Epithelial cell of prostate (primary cell): ENCODE measurements around the gene ACTL6A.
A peak's percentile ranks its signal among the peaks of the same experiment; 100 is the strongest.

Source experiments
- DNase-seq: peaks from one replicate; pipeline ENCODE4 v3.0.0-alpha.2; 2011; ENCODE audit warnings: low read depth, low spot score
- H3K27ac ChIP-seq: fragments of 450-650 bp; 2 replicates; pipeline ENCODE4 v1.5.1; 2017; ENCODE audit warnings: mild to moderate bottlenecking

Gene ACTL6A

DNA sequence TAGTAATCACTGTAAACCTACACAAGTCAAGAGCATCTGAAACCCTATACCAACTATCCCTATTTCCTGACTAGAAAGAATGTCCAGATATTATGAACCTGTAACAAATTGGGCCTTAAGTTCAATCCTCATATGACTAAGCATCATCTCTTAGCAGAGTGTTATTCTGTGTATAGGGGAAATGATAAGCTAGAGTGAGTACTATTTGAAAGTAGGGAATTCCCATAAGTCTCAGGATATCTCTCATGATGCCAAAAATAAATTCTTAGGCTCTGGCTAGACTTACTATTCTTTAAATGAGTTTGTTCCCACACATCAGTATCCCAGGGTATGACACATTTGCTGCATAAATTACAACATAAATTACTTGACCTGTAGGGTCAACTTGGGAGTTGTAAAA lies 26.4 kb downstream of the ACTL6A start:
- no peak for DNase-seq
- no peak overlapping the region for H3K27ac ChIP-seq

DNA sequence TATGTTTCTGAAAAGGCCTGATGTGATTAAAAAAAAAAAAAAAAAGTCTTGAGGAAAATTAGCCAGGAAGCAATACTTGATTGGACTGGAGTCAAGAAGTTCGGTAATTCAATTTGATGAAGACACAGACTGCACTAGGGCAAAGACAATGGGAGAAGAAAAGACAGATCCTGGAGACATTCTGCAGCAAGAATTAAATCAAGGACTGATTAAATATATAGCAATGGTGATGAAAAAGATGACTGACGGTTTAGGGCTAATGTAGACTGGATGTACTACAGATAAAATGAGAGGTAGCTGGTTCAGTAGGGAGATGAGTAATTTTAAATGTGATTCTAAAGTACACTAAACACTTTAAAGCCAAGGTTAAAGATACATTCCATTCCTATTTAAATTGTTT lies 27.9 kb downstream of the ACTL6A start:
- DNase-seq: no peak
- no peak overlapping the region for H3K27ac ChIP-seq

DNA sequence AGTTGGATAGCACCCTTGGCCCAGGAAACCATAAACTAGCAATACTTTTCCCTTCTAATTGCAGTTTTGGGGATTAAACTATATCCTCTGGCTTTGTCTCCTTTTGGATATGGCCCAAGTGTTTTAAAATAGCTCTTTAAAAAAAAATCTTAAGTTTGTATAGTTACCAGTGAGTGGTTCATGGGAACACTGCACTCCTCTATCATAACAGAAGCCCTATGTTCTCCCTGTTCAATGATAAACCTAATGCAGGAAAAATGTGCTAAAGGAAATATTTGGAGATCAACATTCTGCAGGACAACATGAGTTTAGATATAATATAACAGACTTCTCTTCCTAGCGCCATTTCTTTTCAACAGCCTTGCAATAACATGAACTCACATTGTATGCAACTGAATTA lies 28.6 kb downstream of the ACTL6A start:
- H3K27ac ChIP-seq: no peak overlapping the region
- no peak for DNase-seq

DNA sequence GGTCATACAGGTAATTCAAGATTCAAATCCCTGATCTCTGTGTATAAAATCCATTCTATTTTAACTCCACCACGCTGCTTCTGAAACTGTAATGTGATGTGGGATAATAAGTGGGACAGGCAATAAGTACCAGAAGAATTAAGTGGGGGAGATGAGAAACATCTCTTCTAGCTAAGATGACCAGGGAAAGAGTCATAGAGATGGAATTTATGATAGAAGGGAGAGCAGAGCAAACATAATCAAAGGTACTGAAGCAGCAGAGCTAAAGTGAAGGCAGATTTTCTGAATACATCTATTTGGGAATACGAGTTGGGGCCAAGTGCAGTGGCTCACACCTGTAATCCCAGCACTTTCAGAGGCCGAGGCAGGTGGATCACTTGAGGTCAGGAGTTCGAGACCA lies 36.8 kb downstream of the ACTL6A start:
- no peak overlapping the region for H3K27ac ChIP-seq
- DNase-seq: no peak

DNA sequence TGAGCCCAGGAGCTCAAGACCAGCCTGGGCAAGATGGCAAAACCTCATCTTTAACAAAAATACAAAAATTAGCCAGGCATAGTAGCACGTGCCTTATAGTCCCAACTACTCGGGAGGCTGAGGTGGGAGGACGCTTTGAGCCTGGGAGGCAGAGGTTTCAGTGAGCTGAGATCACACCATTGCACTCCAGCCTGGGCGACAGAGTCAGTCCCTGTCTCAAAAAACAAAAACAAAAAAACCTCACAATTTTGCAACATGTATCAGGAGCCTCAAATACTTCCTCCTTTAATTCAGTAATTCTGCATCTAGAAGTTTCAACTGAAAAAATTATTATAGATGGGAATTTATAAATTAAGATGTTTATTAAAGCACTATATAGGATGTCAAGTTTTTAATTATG lies 40.6 kb downstream of the ACTL6A start:
- no peak for DNase-seq
- H3K27ac ChIP-seq: no peak overlapping the region

DNA sequence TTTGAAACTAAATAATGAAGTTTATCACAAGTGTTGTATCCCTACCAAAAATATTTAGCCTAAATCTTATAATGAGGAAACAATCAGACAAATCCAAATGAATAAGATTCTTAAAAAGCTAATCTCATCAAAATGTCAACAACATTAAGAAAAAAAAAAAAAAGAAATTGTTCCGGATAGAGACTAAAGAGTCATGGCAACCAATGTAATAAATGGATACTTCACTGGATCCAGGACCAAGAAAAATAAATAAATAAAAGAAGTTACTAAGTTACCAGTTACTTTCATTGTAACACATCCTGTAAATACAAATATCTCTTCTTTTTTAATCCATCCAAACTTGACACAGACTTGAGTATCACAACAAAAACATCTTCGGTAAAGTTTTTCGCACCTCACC lies 41.1 kb downstream of the ACTL6A start:
- H3K27ac ChIP-seq: peak overlapping the region; percentile 65

DNA sequence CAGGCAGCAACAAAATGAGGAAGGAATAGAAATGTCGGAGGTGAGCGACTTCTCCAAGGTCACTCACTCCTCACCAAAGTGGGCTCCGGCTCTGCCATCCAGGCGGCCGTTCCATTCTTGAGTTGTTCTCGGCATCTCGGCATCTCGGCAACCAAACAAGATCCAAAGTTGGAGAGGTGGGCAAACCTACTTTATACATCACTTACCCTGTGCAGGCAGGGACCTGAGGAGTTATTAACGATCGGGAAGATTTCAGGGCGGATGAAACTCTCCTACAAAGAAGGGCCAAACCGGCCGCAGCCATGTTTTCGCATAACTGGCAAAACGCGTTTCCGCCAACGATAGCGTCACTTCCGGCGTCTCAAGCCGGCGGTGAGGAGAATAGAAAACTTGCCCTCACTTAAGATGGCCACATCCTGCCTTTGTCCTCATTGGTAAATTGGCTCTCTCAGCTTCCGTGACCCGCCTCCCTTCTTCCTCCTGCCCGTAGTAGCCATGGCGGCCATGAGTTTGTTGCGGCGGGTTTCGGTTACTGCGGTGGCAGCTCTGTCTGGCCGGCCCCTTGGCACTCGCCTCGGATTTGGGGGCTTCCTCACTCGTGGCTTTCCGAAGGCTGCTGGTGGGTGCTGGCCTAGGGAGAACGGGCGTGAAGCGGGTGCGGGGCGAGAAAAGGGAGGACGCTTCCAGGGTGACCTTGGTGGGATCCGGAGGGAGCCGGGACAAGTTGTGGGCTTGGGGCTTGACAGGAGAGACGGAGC lies 41.8 kb downstream of the ACTL6A start, which contains the start of the genes MRPL47 and NDUFB5:
Gene MRPL47 (minus strand): TSS at position 318 of the 758 bp plus-strand sequence. CDS start 14 bp downstream, at position 304.
Gene NDUFB5 (plus strand): TSS at position 474 of the 758 bp plus-strand sequence. CDS start 22 bp downstream, at position 496.
- peak within 1 kb of the TSS; percentile 65 for H3K27ac ChIP-seq
- peak; percentile 79 for DNase-seq

More for the DNA sequence above, 41.1 kb downstream of the ACTL6A start:
- DNase-seq: no peak

DNA sequence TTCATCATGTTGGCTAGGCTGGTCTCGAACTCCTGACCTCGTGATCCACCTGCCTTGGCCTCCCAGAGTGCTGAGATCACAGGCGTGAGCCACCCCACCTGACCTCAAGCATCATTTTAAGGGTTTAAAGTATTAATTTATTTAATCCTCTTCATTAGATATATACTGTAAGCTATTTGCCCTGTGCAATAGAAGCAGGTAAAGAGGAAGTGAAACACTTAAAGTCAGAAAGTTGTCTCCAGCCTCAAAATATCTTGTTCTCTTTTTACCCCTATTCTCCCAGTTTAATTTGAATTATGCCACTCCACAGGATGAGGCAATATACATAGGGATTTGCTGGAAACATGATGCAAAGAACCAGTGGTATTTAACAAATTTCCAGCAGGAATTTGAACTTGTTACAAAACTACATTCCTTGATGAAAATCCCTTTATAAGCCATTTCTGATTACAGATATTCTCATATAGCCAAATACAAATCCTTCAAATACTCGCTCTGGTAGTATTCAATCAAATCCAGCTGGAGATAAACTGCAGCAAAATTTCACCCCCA lies 43.9 kb downstream of the ACTL6A start:
- no peak overlapping the region for H3K27ac ChIP-seq
- DNase-seq: no peak

DNA sequence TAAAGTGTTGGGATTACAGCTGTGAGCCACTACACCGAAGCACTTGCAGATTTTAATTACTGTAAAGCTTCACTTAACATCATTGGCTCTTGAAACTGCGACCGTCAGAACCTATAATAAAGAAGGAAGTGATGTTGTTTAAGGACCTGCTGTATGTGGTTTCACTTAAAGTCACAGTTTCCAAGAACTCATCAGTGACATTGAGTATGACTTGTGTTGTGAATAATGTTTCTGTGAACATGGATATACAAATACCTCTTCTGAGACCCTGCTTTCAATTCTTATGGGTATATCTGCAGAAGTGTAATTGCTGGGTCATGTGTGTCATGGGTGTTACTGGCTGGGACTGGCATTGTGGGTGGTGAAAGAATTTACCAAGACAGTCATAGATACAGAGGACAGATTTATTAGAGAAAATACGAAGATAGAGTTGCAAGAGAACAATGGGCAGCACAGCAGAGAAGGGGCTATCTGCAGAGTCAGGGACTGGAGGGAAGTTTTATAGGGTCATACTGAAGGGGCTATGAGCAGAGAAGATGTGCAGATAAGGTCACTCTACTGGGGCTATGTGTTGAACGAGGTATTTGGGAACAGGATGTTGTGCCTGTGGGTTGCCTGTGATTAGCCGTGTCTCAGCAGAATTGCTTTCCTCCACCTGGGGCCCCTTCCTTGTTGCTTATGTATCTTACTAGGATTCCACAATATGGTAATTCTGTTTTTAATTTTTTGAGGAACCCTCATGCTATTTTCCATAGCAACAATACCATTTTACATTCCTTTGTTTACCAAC lies 46.4 kb downstream of the ACTL6A start:
- no peak overlapping the region for H3K27ac ChIP-seq
- DNase-seq: no peak

DNA sequence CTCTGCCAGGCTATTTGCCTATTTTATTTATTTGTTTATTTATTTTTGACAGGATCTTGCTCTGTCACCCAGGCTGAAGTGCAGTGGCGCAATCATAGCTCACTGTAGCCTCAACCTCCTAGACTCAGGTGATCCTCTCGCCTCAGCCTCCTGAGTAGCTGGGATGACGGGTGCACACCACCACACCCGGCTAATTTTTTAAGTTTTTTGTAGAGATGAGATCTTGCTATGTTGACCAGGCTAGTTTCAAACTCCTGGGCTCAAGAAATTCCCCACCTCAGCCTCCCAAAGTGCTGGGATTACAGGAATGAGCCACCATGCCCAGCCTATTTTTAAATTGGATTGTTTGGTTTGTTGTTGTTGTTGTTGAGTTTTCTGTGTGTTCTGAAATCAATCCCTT lies 47.3 kb downstream of the ACTL6A start:
- H3K27ac ChIP-seq: no peak overlapping the region

DNA sequence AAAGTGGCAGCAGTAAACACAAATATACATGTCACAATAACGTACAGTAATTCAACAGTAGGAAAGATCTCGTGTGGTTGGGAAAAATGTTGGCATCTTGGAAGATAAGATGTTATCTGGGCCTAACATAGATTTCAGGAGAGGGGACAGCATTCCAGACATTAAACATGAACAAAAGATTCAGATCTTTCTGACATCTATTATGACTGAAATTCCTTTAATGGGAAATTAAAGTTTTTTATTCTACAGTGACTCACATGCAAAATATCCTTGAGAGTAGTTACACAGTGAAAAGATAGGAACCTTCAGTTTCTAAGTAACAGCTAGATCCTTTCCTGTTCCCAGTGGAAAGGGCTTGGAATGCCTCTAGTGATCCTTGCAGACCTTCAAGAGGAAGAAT lies 51.1 kb downstream of the ACTL6A start:
- DNase-seq: no peak
- H3K27ac ChIP-seq: no peak overlapping the region

More for the DNA sequence above, 47.3 kb downstream of the ACTL6A start:
- DNase-seq: no peak

DNA sequence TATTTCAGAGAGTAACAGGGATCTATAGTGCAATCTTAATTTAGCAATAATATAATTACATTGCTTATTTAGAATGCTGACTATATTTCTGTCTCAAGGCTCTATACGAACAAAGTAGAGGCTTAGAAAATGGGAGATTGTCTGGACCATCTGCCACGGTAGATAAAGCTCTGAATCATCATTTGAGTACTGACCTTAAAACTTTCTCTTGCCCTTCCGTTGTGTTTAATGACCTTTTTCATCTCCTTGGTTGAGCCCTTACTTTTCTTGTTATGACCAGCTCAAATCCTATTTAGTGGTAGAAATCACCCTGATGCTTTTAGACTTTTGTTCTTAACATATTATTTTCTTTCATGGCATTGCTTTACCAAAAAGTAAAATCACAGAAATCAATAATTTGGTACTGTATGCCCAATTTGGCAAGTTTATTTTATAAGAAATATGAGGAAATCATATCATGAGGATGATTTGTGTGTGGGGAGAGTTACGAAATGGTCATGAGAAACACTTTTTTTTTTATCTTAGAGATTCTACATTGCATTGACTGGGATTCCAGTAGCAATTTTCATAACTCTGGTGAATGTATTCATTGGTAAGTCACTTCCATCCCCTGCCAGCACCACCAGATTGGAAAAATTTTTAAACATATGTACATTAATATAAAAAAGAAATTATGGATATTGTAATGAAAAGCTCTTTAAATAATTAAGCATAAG lies 52.9 kb downstream of the ACTL6A start:
- H3K27ac ChIP-seq: no peak overlapping the region

DNA sequence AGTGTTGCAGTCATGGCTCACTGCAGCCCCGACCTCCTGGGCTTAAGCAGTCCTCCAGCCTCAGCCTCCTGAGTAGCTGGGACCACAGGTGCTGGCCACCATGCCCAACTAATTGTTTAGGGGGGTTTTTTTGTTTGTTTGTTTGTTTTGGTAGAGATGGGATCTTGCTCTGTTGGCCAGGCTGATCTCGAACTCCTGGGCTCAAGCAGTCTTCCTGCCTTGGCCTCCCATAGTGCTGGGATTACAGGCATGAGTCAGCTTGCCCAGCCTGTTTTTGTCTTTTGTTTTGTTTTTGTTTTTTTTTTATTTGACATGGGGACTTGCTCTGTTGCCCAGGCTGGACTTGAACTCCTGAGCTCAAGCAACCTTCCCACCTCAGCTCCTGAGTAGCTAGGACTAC lies 59.3 kb downstream of the ACTL6A start:
- no peak for DNase-seq
- H3K27ac ChIP-seq: no peak overlapping the region

More for the DNA sequence above, 52.9 kb downstream of the ACTL6A start:
- no peak for DNase-seq

DNA sequence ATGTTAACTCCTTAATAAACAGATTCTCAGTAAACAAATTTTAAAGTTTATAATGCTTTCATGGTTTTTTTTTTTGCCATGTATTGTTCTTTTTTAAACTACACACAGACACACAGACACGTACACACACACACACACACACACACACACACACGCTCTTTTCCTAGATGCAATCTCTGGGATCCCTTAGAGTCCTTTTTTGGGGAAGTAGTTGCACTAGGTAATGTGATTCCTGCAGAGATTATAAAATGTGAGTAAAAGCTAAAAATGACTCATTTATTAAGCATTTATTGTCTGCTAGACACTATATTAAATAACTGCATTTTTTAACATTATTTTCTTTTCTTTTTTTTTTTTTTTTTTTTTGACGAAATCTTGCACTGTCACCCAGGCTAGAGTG lies 61.7 kb downstream of the ACTL6A start:
- no peak overlapping the region for H3K27ac ChIP-seq
- no peak for DNase-seq

DNA sequence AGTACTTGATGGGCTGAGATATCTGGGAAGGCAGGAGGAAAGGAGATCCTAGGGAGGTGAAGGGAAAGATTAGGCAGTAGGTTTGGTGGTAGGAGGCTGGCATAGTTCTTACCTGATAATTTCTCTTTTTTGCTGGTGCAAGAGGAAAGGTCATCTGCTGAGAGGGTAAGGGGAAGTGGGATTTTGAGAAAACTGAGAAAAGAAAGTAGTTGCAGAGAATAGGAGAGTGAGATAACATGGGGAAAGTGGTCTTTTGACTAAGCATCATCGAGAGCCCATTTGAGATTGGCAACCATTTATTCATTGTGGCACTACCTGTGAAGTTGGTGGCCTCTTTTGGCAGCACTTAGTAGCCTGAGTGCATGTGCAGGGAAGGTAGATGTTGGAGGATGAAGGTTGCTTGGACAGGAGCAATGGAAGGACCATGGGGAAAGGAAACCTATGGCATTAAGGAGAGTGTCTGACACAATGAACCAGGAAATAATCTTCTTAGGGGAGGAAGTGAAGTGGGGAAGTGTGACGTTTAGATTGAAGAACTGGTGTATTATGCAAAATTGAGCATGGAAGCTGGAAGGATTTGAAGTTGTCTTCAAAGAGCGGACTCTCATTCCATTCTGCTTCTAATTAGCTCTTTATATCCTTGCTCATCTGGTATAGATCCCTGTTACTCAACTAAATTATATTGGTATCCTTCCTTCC lies 68.2 kb downstream of the ACTL6A start:
- no peak for DNase-seq
- no peak overlapping the region for H3K27ac ChIP-seq
